ENCODE data around the gene POU2F2. TPM values are rescaled to one million over a fixed set of nuclear protein-coding genes. Genes with fewer than 3 reads are reported as not detected.

Gene POU2F2
- total and polyA plus RNA-seq, 9 of the 15 experiments (the other 6 are each of a cell fraction or from before 2014, with no cell fraction given): 0.03 to 0.68 (median 0.14) TPM

DNA sequence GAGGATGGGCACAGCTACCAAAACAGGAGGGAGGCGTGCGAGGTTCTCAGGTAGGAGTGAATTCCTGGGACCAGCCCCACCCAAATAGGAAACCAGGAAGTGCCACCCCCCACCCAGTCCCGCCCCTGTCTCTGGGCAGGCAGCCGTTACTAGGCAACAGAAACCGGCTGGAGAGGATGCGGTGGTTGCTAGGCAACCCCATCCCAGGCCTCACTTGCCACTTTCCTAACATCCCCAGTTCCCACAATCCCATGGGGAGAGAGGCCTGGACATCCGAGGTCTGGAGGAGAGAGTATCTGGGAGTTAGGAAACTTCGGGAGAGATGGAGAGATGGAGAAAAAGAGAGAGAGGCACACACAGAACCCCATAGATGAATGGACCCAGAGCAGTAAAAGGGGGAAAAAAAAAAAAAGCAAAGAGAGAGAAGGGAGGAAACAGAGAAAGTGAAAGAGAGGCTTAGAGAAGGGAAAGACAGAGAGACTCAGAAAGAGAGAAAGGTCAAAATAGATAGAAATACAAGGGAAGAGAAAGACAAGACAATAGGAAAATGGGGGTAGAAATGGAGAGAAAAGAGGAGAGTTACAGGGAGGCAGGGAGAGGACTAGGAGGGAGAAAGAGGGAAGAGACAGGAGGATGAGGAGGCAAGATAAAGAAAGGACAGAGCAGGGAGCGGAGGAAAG lies 66.0 kb downstream of the POU2F2 start:
- Histone ChIP-seq H3K9ac (ENCODE audit: insufficient read depth in 1 of 2, low read depth in 2 of 2, low read length in 2 of 2) (no peak overlapping the region), H4K20me1 (replicated peaks; ENCODE audit: control insufficient read depth, insufficient read depth, low read length) (no peaks in the 10 kb centered on the region), H3K4me2 (ENCODE audit: insufficient read depth, low read length) (no peak overlapping the region), H3K36me3 (ENCODE audit: control insufficient read depth, insufficient read depth, low read length) (no peaks in the 10 kb centered on the region), H3K4me1 (replicated peaks in 1 of 2; ENCODE audit: control insufficient read depth in 2 of 2, insufficient read depth in 2 of 2, low read length in 2 of 2) (peaks cover 3 to 31% of the 10 kb centered on the region in 2 experiments; a peak in 4 of 5 replicates), H3K27me3 (ENCODE audit: control insufficient read depth in 2 of 2, insufficient read depth in 2 of 2, low read length in 2 of 2) (peaks cover 12 to 42% of the 10 kb centered on the region in 2 experiments; a peak in 4 of 5 replicates), H3K4me3 (no peak overlapping the region), H3K9me1 (ENCODE audit: control insufficient read depth, insufficient read depth, low read length) (no peaks in the 10 kb centered on the region), H3K79me2 (ENCODE audit: control insufficient read depth, insufficient read depth, low read length) (no peaks in the 10 kb centered on the region), H2AFZ (ENCODE audit: low read depth, low read length) (no peak overlapping the region), H3K27ac (ENCODE audit: extremely low read depth, low read depth, low read length) (no peak overlapping the region), H3K9me3 (replicated peaks; ENCODE audit: control insufficient read depth, insufficient read depth, low read depth, low read length) (no peaks in the 10 kb centered on the region)
- CTCF ChIA-PET (ENCODE audit: low intra/inter-chr PET ratio): no interaction called here
- BruUV-seq (replicated peaks): no TSS peak
- intact Hi-C loops (cut with micrococcal nuclease) (no loop called here), in situ Hi-C loops (cut with MboI) (no loop called here)
- ATAC-seq (peak; percentile 66), FAIRE-seq (no peak), DNase-seq (ENCODE audit: extremely low read depth in 1 of 4, low spot score in 3 of 4) (peak; percentile 57 to 83 (median 79))
- 1% methylated on average over 8 of the region's 9 CpGs for WGBS (ENCODE audit: insufficient coverage, low coverage, missing lambda C conversion rate)
- POLR2A ChIA-PET: interaction anchor here (0.6 kb wide), 1 partner anchor 59 kb away, joined by 3 read pairs; no protein-coding TSS in a partner anchor
- TF ChIP-seq CAMTA2 (CRISPR knock-in tag; conservative IDR thresholded peaks at IDR 0.05): no peak
- TF ChIP-seq ELF1 (tag; IDR thresholded peaks at IDR 0.05): peak; percentile 71
- TF ChIP-seq, protein P1, sequence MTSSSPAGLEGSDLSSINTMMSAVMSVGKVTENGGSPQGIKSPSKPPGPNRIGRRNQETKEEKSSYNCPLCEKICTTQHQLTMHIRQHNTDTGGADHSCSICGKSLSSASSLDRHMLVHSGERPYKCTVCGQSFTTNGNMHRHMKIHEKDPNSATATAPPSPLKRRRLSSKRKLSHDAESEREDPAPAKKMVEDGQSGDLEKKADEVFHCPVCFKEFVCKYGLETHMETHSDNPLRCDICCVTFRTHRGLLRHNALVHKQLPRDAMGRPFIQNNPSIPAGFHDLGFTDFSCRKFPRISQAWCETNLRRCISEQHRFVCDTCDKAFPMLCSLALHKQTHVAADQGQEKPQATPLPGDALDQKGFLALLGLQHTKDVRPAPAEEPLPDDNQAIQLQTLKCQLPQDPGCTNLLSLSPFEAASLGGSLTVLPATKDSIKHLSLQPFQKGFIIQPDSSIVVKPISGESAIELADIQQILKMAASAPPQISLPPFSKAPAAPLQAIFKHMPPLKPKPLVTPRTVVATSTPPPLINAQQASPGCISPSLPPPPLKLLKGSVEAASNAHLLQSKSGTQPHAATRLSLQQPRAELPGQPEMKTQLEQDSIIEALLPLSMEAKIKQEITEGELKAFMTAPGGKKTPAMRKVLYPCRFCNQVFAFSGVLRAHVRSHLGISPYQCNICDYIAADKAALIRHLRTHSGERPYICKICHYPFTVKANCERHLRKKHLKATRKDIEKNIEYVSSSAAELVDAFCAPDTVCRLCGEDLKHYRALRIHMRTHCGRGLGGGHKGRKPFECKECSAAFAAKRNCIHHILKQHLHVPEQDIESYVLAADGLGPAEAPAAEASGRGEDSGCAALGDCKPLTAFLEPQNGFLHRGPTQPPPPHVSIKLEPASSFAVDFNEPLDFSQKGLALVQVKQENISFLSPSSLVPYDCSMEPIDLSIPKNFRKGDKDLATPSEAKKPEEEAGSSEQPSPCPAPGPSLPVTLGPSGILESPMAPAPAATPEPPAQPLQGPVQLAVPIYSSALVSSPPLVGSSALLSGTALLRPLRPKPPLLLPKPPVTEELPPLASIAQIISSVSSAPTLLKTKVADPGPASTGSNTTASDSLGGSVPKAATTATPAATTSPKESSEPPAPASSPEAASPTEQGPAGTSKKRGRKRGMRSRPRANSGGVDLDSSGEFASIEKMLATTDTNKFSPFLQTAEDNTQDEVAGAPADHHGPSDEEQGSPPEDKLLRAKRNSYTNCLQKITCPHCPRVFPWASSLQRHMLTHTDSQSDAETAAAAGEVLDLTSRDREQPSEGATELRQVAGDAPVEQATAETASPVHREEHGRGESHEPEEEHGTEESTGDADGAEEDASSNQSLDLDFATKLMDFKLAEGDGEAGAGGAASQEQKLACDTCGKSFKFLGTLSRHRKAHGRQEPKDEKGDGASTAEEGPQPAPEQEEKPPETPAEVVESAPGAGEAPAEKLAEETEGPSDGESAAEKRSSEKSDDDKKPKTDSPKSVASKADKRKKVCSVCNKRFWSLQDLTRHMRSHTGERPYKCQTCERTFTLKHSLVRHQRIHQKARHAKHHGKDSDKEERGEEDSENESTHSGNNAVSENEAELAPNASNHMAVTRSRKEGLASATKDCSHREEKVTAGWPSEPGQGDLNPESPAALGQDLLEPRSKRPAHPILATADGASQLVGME (CRISPR knock-in tag; IDR thresholded peaks at IDR 0.05): peak; percentile 93
- 0 out of 2 replicates have a peak, but pooled peaks have one; percentile 59 for TF ChIP-seq HDAC2 (IDR thresholded peaks at IDR 0.05)
- no peak for TF ChIP-seq ZNF586 (CRISPR knock-in tag; conservative IDR thresholded peaks at IDR 0.05)
- peak; percentile 93 for TF ChIP-seq RFX5 (IDR thresholded peaks at IDR 0.05; ENCODE audit: low read depth, low read length)
- TF ChIP-seq, protein P2, sequence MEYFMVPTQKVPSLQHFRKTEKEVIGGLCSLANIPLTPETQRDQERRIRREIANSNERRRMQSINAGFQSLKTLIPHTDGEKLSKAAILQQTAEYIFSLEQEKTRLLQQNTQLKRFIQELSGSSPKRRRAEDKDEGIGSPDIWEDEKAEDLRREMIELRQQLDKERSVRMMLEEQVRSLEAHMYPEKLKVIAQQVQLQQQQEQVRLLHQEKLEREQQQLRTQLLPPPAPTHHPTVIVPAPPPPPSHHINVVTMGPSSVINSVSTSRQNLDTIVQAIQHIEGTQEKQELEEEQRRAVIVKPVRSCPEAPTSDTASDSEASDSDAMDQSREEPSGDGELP (CRISPR knock-in tag; IDR thresholded peaks at IDR 0.05; ENCODE audit: borderline replicate concordance): 0 out of 2 replicates have a peak, but pooled peaks have one; percentile 30
- peak; percentile 25; the same call in 1 of the 2 replicates for TF ChIP-seq MYNN (IDR thresholded peaks at IDR 0.05)
- TF ChIP-seq MYNN (CRISPR knock-in tag; IDR thresholded peaks at IDR 0.05): no peak
- TF ChIP-seq, protein P3, sequence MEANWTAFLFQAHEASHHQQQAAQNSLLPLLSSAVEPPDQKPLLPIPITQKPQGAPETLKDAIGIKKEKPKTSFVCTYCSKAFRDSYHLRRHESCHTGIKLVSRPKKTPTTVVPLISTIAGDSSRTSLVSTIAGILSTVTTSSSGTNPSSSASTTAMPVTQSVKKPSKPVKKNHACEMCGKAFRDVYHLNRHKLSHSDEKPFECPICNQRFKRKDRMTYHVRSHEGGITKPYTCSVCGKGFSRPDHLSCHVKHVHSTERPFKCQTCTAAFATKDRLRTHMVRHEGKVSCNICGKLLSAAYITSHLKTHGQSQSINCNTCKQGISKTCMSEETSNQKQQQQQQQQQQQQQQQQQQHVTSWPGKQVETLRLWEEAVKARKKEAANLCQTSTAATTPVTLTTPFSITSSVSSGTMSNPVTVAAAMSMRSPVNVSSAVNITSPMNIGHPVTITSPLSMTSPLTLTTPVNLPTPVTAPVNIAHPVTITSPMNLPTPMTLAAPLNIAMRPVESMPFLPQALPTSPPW (CRISPR knock-in tag; IDR thresholded peaks at IDR 0.05): peak; percentile 41
- TF ChIP-seq MXI1 (IDR thresholded peaks at IDR 0.05; ENCODE audit: low read depth, low read length): peak; percentile 41; the same call in 1 of the 2 replicates
- TF ChIP-seq CTBP1 (IDR thresholded peaks at IDR 0.05; ENCODE audit: borderline replicate concordance): peak; percentile 26; the same call in 1 of the 2 replicates
- TF ChIP-seq, protein P4, sequence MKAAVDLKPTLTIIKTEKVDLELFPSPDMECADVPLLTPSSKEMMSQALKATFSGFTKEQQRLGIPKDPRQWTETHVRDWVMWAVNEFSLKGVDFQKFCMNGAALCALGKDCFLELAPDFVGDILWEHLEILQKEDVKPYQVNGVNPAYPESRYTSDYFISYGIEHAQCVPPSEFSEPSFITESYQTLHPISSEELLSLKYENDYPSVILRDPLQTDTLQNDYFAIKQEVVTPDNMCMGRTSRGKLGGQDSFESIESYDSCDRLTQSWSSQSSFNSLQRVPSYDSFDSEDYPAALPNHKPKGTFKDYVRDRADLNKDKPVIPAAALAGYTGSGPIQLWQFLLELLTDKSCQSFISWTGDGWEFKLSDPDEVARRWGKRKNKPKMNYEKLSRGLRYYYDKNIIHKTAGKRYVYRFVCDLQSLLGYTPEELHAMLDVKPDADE (conservative IDR thresholded peaks at IDR 0.05; ENCODE audit: control insufficient read depth, low read depth, low read length): no peak

Data from K562 (cell line).